T-helper 2 cell treated with Interferon-gamma antibody and Interleukin-4, amounts not matched to agents 5 μg/mL and 100 μg/mL, for 36 hours (primary cell): ENCODE measurements around the gene IFT22.

Source experiments
- DNase-seq: peaks from one replicate; pipeline ENCODE4 v3.0.0; 2021; ENCODE audit warnings: low spot score
- H3K27ac Mint-ChIP-seq: one replicate; pipeline ENCODE4 v1.8.0; 2021; ENCODE audit warnings: mild to moderate bottlenecking, mixed read lengths
- H3K27me3 Mint-ChIP-seq: one replicate; pipeline ENCODE4 v1.8.0; 2021; ENCODE audit warnings: low read depth, mixed read lengths
- H3K36me3 Mint-ChIP-seq: one replicate; pipeline ENCODE4 v1.8.0; 2021; ENCODE audit warnings: low read depth, mixed read lengths
- H3K4me1 Mint-ChIP-seq: one replicate; pipeline ENCODE4 v1.8.0; 2021; ENCODE audit warnings: low read depth, mixed read lengths
- H3K4me3 Mint-ChIP-seq: one replicate; pipeline ENCODE4 v1.8.0; 2022; ENCODE audit warnings: mild to moderate bottlenecking, moderate library complexity, mixed read lengths
- H3K9me3 Mint-ChIP-seq: one replicate; pipeline ENCODE4 v1.8.0; 2021; ENCODE audit warnings: mixed read lengths

Gene IFT22

GRCh38 chr7:101342892-101343291, 21.3 kb upstream of the IFT22 start:
- no peak for DNase-seq
- Mint-ChIP-seq H3K36me3 (no peaks in the 10 kb centered on the region), H3K27ac (no peak overlapping the region), H3K4me1 (no peaks in the 10 kb centered on the region), H3K4me3 (no peak overlapping the region), H3K9me3 (no peaks in the 10 kb centered on the region), H3K27me3 (no peaks in the 10 kb centered on the region)

DNA sequence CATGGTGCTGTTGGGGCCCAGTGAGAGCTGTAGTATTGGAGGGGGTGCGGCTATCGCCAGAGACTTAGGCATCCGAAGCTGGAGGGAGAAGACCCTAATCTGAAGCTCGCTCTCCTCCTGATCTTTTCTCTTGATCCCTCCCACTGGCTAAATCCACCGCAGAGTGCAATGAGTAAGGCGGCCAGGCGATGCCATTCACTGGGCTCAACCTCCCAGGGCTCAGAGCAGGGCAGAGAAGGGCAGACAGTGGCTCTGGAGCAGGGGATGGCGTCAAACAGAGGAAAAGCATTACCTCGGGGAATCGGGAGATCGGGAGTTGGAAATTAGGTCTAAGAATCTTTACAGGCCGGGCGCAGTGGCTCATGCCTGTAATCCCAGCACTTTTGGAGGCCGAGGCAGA, 18.8 kb upstream of the IFT22 start:
- no peaks in the 10 kb centered on the region for H3K4me1 Mint-ChIP-seq

GRCh38 chr7:101333912-101334311, 12.3 kb upstream of the IFT22 start:
- no peak for DNase-seq
- H3K4me1 Mint-ChIP-seq = no peaks in the 10 kb centered on the region
- no peaks in the 10 kb centered on the region for H3K9me3 Mint-ChIP-seq
- H3K27me3 Mint-ChIP-seq = peaks cover 2% of the 10 kb centered on the region
- no peaks in the 10 kb centered on the region for H3K36me3 Mint-ChIP-seq
- H3K4me3 Mint-ChIP-seq = no peak overlapping the region
- H3K27ac Mint-ChIP-seq = no peak overlapping the region

More for the DNA sequence above, 18.8 kb upstream of the IFT22 start:
- Mint-ChIP-seq H3K4me3 (no peak overlapping the region), H3K27ac (no peak overlapping the region), H3K27me3 (no peaks in the 10 kb centered on the region), H3K36me3 (no peaks in the 10 kb centered on the region), H3K9me3 (no peaks in the 10 kb centered on the region)
- DNase-seq = no peak

DNA sequence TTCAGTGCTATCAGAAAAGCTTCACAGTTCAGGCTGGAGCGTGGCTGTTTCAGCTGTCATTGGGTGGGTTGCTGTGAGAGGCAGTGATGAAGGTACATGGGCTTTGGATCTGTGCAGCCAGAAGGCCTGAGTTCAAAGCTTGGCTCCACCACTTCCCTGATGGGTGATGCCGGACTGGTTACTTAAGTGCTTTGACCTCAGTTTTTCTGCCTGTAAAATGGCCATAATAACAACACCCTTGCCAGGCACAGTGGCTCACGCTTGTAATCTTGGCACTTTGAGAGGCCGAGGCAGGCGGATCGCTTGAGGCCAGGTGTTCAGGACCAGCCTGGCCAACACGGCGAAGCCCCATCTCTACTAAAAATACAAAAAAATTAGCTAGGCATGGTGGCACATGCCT, 10.4 kb upstream of the IFT22 start:
- Mint-ChIP-seq H3K27ac (no peak overlapping the region), H3K9me3 (no peaks in the 10 kb centered on the region), H3K4me3 (no peak overlapping the region), H3K27me3 (peaks cover 2% of the 10 kb centered on the region), H3K36me3 (no peaks in the 10 kb centered on the region), H3K4me1 (no peaks in the 10 kb centered on the region)
- no peak for DNase-seq

GRCh38 chr7:101330011-101330484, 8.4 kb upstream of the IFT22 start:
- H3K27ac Mint-ChIP-seq = no peak overlapping the region
- H3K4me3 Mint-ChIP-seq = no peak overlapping the region
- no peak for DNase-seq
- H3K9me3 Mint-ChIP-seq = no peaks in the 10 kb centered on the region
- H3K4me1 Mint-ChIP-seq = no peaks in the 10 kb centered on the region
- H3K36me3 Mint-ChIP-seq = no peaks in the 10 kb centered on the region
- H3K27me3 Mint-ChIP-seq = peaks cover 4% of the 10 kb centered on the region

- H3K9me3 Mint-ChIP-seq = no peaks in the 10 kb centered on the region
- peaks cover 2% of the 10 kb centered on the region for H3K27me3 Mint-ChIP-seq
- H3K27ac Mint-ChIP-seq = no peak overlapping the region
- no peaks in the 10 kb centered on the region for H3K36me3 Mint-ChIP-seq
- H3K4me3 Mint-ChIP-seq = no peak overlapping the region
- DNase-seq = no peak
- no peaks in the 10 kb centered on the region for H3K4me1 Mint-ChIP-seq
Observed at GRCh38 chr7:101328159-101328558, 6.5 kb upstream of the IFT22 start.

GRCh38 chr7:101319401-101319800, 2.2 kb downstream of the IFT22 start:
- Mint-ChIP-seq H3K36me3 (peaks cover 8% of the 10 kb centered on the region), H3K9me3 (no peaks in the 10 kb centered on the region), H3K27me3 (no peaks in the 10 kb centered on the region), H3K27ac (no peak overlapping the region), H3K4me1 (peaks cover 9% of the 10 kb centered on the region), H3K4me3 (no peak overlapping the region)
- no peak for DNase-seq

GRCh38 chr7:101315336-101315735, 6.3 kb downstream of the IFT22 start:
- H3K27me3 Mint-ChIP-seq = no peaks in the 10 kb centered on the region
- no peak overlapping the region for H3K4me3 Mint-ChIP-seq
- peaks cover 17% of the 10 kb centered on the region for H3K36me3 Mint-ChIP-seq
- H3K4me1 Mint-ChIP-seq = no peaks in the 10 kb centered on the region
- H3K27ac Mint-ChIP-seq = no peak overlapping the region
- H3K9me3 Mint-ChIP-seq = peaks cover 12% of the 10 kb centered on the region
- peak; percentile 30 for DNase-seq

DNA sequence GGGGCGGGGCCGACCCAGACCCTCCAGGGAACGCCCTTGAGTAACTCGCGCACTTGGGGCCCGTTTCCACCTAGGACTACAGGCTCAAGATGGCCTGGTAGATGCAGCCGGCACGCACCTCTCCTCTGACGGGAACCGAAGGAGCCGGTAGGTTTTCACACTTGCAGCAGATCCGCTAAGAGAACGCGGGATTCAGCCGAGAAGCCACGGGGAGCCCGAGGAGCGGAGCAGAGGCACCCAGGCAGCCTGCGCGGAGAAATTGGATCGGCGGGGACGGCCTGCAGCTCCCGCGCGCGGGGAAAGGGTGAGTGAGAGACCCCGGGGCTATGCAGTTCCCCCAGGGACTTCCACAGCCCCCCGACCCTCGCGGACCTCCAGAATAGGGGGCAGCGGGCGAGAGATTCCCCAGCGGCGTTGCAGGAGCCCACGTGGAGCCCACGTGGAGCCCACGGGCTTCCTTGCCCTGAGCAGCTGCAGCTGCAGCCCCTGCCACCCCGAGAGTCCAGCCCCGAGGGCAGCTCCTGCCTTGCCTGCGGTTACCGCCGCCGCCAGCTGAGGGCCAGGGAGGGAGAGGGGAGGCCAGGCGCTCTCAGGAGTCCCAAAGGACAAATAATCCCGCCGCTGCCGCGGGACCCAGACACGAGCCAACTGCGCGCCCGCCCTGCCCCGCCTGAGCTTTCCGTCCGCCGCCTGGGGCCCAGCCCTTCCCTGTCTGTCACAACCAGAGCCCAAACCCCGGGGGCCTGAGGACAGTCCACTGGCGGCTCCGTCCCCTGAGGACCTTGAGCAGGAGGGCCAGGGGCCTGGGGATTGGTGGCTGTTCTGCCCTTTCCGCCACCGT, 13.1 kb downstream of the IFT22 start:
- H3K4me1 Mint-ChIP-seq = peaks cover 4% of the 10 kb centered on the region
- H3K27ac Mint-ChIP-seq = peak overlapping the region; percentile 69
- H3K27me3 Mint-ChIP-seq = peaks cover 24% of the 10 kb centered on the region
- peaks cover 21% of the 10 kb centered on the region for H3K36me3 Mint-ChIP-seq
- H3K4me3 Mint-ChIP-seq = peak overlapping the region; percentile 85
- peaks cover 23% of the 10 kb centered on the region for H3K9me3 Mint-ChIP-seq
- DNase-seq = peak; percentile 17

- Mint-ChIP-seq H3K4me1 (peaks cover 4% of the 10 kb centered on the region), H3K4me3 (no peak overlapping the region), H3K36me3 (peaks cover 17% of the 10 kb centered on the region), H3K9me3 (peaks cover 18% of the 10 kb centered on the region), H3K27me3 (peaks cover 31% of the 10 kb centered on the region), H3K27ac (no peak overlapping the region)
- DNase-seq = no peak
Observed at GRCh38 chr7:101306307-101306706, 15.3 kb downstream of the IFT22 start.

- Mint-ChIP-seq H3K27ac (no peak overlapping the region), H3K9me3 (peaks cover 18% of the 10 kb centered on the region), H3K36me3 (peaks cover 12% of the 10 kb centered on the region), H3K4me1 (peaks cover 3% of the 10 kb centered on the region), H3K4me3 (no peak overlapping the region), H3K27me3 (peaks cover 54% of the 10 kb centered on the region)
- no peak for DNase-seq
Observed at GRCh38 chr7:101303102-101303701, 18.4 kb downstream of the IFT22 start.

- Mint-ChIP-seq H3K4me3 (no peak overlapping the region), H3K9me3 (peaks cover 18% of the 10 kb centered on the region), H3K27ac (no peak overlapping the region), H3K36me3 (peaks cover 10% of the 10 kb centered on the region), H3K27me3 (peaks cover 55% of the 10 kb centered on the region), H3K4me1 (no peaks in the 10 kb centered on the region)
- no peak for DNase-seq
Observed at GRCh38 chr7:101302641-101303101, 18.9 kb downstream of the IFT22 start.

DNA sequence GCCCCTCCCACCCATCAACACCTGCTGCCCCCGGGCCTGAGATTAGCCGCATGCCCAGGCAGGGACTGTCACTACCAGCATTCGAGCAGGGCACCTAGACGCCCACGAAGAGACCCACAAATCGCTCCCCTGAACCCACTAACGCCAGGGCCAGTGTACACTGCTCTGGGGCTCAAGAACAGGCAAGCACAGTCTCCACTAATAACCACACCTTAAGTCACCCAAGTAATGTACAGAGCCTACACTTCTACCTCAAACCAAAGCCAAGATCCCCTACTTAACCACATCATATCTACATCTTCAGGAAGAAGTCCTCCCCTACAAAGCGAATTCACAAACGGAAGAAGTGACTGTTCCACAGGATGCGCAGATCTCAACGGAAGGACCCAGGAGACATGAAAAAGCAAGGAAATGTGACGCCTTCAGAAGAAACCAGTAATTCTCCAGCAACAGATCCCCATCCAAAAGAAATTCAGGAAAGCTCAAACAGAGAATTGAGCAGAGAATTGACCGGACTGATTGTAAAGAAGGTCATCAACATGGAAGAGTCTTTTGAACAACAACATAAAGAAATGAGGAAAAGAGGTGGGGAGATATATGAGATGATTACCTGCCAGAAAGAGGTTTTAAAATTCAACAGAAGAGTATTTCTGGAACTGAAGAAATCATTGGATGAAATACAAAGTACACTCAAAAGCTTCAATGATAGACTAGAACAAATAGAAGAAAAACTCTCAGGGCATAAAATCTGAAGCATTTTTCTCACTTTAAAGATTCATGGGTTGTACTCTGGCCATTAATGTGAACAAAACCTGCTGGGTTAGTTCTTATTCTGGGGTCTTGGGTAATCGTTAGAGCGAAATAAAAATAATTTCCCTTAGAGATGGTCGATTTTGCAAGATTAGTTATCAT, 20.9 kb downstream of the IFT22 start:
- no peak for DNase-seq
- peaks cover 10% of the 10 kb centered on the region for H3K36me3 Mint-ChIP-seq
- no peaks in the 10 kb centered on the region for H3K4me1 Mint-ChIP-seq
- H3K9me3 Mint-ChIP-seq = peaks cover 18% of the 10 kb centered on the region
- peaks cover 51% of the 10 kb centered on the region for H3K27me3 Mint-ChIP-seq
- no peak overlapping the region for H3K4me3 Mint-ChIP-seq
- H3K27ac Mint-ChIP-seq = no peak overlapping the region
